HFF-Myc (cell line): Measurements from ENCODE around the gene SLC12A7.

Source experiments
- DNase-seq: peaks from one replicate; pipeline ENCODE4 v3.0.0-alpha.2; 2011; ENCODE audit warnings: low read depth; ENCODE audit errors: extremely low read depth
- H3K4me3 ChIP-seq: replicated peaks from 2 replicates; pipeline ENCODE4 v1.5.1; 2011; ENCODE audit warnings: low read depth, mild to moderate bottlenecking, control low read depth, low read length
- CTCF ChIP-seq: IDR thresholded peaks from 2 replicates; pipeline ENCODE4 v1.5.1; 2012; ENCODE audit warnings: mild to moderate bottlenecking, low read depth, low read length, control low read depth; ENCODE audit errors: missing control alignments

The SLC12A7 gene

GRCh38 chr5:1045960-1046560 lies 65.8 kb downstream of the SLC12A7 start:
- DNase-seq = no peak
- no peak for TF ChIP-seq CTCF
- no peak overlapping the region for H3K4me3 ChIP-seq

- no peak for DNase-seq
- TF ChIP-seq CTCF = no peak
Observed at GRCh38 chr5:1044117-1044516, 67.7 kb downstream of the SLC12A7 start.

GRCh38 chr5:1043327-1043726 lies 68.5 kb downstream of the SLC12A7 start:
- TF ChIP-seq CTCF = no peak

More at GRCh38 chr5:1044117-1044516, 67.7 kb downstream of the SLC12A7 start:
- no peak overlapping the region for H3K4me3 ChIP-seq

GRCh38 chr5:1042626-1043025 lies 69.2 kb downstream of the SLC12A7 start:
- TF ChIP-seq CTCF = no peak
- H3K4me3 ChIP-seq = no peak overlapping the region
- DNase-seq = no peak

More at GRCh38 chr5:1043327-1043726, 68.5 kb downstream of the SLC12A7 start:
- no peak overlapping the region for H3K4me3 ChIP-seq
- DNase-seq = no peak

- H3K4me3 ChIP-seq = no peak overlapping the region
- DNase-seq = no peak
- TF ChIP-seq CTCF = no peak
Observed at GRCh38 chr5:1041225-1042143, 70.4 kb downstream of the SLC12A7 start.

- no peak for TF ChIP-seq CTCF
- no peak for DNase-seq
- no peak overlapping the region for H3K4me3 ChIP-seq
Observed at GRCh38 chr5:1040571-1040970, 71.3 kb downstream of the SLC12A7 start.
